ENCODE results near the gene SLC35F1. TPM values are rescaled to one million over a fixed set of nuclear protein-coding genes. Genes with fewer than 3 reads are reported as not detected.

SLC35F1 gene
- total and polyA plus RNA-seq, 9 of the 15 experiments (the other 6 are each of a cell fraction or from before 2014, with no cell fraction given): 0.03 to 0.06 TPM; not detected in 7

DNA sequence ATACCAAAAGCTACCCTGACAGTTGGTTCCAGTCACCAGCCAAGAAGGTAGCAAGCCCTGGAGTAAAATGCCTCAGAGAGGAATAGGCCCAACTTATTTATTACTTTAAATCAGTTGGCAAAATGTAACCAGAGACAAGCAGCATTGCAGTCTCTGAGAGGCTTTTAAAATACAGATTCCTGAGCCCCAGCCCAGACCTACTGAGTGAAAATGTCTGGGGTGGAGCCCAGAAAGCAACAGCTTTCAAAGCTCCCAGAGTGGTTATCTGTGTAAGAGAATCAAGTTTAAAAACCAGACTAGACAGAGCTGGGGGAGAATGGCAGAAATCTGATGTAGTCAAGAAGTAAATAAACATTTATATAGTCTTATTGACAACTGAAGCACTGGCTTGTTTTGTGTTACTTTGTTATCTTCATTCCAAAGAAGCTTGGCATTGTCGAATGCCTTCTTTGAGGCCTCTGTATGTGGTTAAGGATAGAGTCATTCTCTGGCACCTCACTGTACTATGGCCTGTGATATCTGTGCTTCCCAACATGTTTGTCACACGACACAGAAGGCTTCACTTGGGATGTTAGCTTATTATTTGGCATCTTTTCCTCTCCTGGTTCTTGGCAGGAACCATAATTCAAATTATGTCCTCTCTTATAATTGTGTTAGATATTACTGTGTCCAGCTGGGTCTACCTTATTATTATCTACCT is 313.5 kb downstream of the SLC35F1 start:
- no peak overlapping the region for H3K9ac ChIP-seq (ENCODE audit: insufficient read depth in 1 of 2, low read depth in 2 of 2, low read length in 2 of 2)
- 4% methylated on average over 2 of the region's 2 CpGs for WGBS (ENCODE audit: insufficient coverage, low coverage, missing lambda C conversion rate)
- H2AFZ ChIP-seq (ENCODE audit: low read depth, low read length): no peak overlapping the region
- no peaks in the 10 kb centered on the region for H3K9me1 ChIP-seq (ENCODE audit: control insufficient read depth, insufficient read depth, low read length)
- ATAC-seq (no peak), DNase-seq (ENCODE audit: extremely low read depth in 1 of 4, low spot score in 3 of 4) (no peak), FAIRE-seq (no peak)
- BruUV-seq (replicated peaks): no TSS peak
- ChIA-PET CTCF (ENCODE audit: low intra/inter-chr PET ratio) (no interaction called here), POLR2A (no interaction called here)
- H3K4me2 ChIP-seq (ENCODE audit: insufficient read depth, low read length): no peak overlapping the region
- no peak overlapping the region for H3K27ac ChIP-seq (ENCODE audit: extremely low read depth, low read depth, low read length)
- no peak overlapping the region for H3K4me3 ChIP-seq
- H4K20me1 ChIP-seq (replicated peaks; ENCODE audit: control insufficient read depth, insufficient read depth, low read length): no peaks in the 10 kb centered on the region
- no peak for TF ChIP-seq HMG20B (CRISPR knock-in tag; IDR thresholded peaks at IDR 0.05)
- TF ChIP-seq SMARCA4 (IDR thresholded peaks at IDR 0.05): no peak
- TF ChIP-seq BMI1 (IDR thresholded peaks at IDR 0.05; ENCODE audit: low read length): no peak
- TF ChIP-seq TCF7 (IDR thresholded peaks at IDR 0.05; ENCODE audit: borderline replicate concordance): no peak
- TF ChIP-seq SREBF1 (IDR thresholded peaks at IDR 0.05; ENCODE audit: borderline replicate concordance, low read depth, low read length): no peak
- TF ChIP-seq, protein P1, sequence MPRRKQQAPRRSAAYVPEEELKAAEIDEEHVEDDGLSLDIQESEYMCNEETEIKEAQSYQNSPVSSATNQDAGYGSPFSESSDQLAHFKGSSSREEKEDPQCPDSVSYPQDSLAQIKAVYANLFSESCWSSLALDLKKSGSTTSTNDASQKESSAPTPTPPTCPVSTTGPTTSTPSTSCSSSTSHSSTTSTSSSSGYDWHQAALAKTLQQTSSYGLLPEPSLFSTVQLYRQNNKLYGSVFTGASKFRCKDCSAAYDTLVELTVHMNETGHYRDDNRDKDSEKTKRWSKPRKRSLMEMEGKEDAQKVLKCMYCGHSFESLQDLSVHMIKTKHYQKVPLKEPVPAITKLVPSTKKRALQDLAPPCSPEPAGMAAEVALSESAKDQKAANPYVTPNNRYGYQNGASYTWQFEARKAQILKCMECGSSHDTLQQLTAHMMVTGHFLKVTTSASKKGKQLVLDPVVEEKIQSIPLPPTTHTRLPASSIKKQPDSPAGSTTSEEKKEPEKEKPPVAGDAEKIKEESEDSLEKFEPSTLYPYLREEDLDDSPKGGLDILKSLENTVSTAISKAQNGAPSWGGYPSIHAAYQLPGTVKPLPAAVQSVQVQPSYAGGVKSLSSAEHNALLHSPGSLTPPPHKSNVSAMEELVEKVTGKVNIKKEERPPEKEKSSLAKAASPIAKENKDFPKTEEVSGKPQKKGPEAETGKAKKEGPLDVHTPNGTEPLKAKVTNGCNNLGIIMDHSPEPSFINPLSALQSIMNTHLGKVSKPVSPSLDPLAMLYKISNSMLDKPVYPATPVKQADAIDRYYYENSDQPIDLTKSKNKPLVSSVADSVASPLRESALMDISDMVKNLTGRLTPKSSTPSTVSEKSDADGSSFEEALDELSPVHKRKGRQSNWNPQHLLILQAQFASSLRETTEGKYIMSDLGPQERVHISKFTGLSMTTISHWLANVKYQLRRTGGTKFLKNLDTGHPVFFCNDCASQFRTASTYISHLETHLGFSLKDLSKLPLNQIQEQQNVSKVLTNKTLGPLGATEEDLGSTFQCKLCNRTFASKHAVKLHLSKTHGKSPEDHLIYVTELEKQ (CRISPR knock-in tag; IDR thresholded peaks at IDR 0.05): no peak
- TF ChIP-seq TRIM24 (IDR thresholded peaks at IDR 0.05): no peak
- TF ChIP-seq ETV6 (IDR thresholded peaks at IDR 0.05; ENCODE audit: borderline replicate concordance in 1 of 2, low read depth in 2 of 2, low read length in 1 of 2): no peak
- no peak for TF ChIP-seq ETV6 (CRISPR knock-in tag; IDR thresholded peaks at IDR 0.05; ENCODE audit: borderline replicate concordance)
- TF ChIP-seq SMC3 (conservative IDR thresholded peaks at IDR 0.05; ENCODE audit: insufficient read depth, low read depth, low read length): no peak
- no peak for TF ChIP-seq POLR2H (tag; IDR thresholded peaks at IDR 0.05; ENCODE audit: low read depth)
- no peak for TF ChIP-seq NCOA4 (IDR thresholded peaks at IDR 0.05; ENCODE audit: partially characterized antibody)
- no peak for TF ChIP-seq MCM2 (IDR thresholded peaks at IDR 0.05; ENCODE audit: low read depth)
- no peak for TF ChIP-seq CREM (IDR thresholded peaks at IDR 0.05; ENCODE audit: low read depth)
- H3K36me3 ChIP-seq (ENCODE audit: control insufficient read depth, insufficient read depth, low read length): no peaks in the 10 kb centered on the region
- in situ Hi-C loops (cut with MboI): no loop called here
- H3K27me3 ChIP-seq (ENCODE audit: control insufficient read depth in 2 of 2, insufficient read depth in 2 of 2, low read length in 2 of 2): no peaks in the 10 kb centered on the region
- H3K9me3 ChIP-seq (replicated peaks; ENCODE audit: control insufficient read depth, insufficient read depth, low read depth, low read length): no peaks in the 10 kb centered on the region
- no peaks in the 10 kb centered on the region for H3K4me1 ChIP-seq (replicated peaks in 1 of 2; ENCODE audit: control insufficient read depth in 2 of 2, insufficient read depth in 2 of 2, low read length in 2 of 2)
- intact Hi-C loops (cut with micrococcal nuclease): no loop called here
- H3K79me2 ChIP-seq (ENCODE audit: control insufficient read depth, insufficient read depth, low read length): no peaks in the 10 kb centered on the region
